Endothelial cell of umbilical vein (primary cell): ENCODE measurements around the gene FAM163A.

Experiments used
- GATA2 ChIP-seq: IDR thresholded peaks from 2 replicates; pipeline ENCODE4 v1.7.0; 2011; ENCODE audit warnings: low read depth, mild to moderate bottlenecking, moderate library complexity, mixed read lengths, low read length; ENCODE audit not compliant: insufficient read length, insufficient read depth
- POLR2A ChIP-seq: IDR thresholded peaks from 2 replicates; pipeline ENCODE4 v1.6.1; 2012; ENCODE audit warnings: low read depth, mild to moderate bottlenecking, control low read depth, low read length
- TF ChIP-seq, protein P1 (sequence below), 2 donors: IDR thresholded peaks; 1 replicate in 1 of 2; 2 replicates in 1 of 2; pipeline ENCODE4 v1.5.1; 2011; ENCODE audit warnings: low read length in 2 of 2, mild to moderate bottlenecking in 2 of 2, moderate library complexity in 2 of 2, control low read depth in 1 of 2, inconsistent platforms in 1 of 2, low read depth in 1 of 2; ENCODE audit not compliant: insufficient read depth in 1 of 2; ENCODE audit errors: extremely low read depth in 1 of 2

DNA sequence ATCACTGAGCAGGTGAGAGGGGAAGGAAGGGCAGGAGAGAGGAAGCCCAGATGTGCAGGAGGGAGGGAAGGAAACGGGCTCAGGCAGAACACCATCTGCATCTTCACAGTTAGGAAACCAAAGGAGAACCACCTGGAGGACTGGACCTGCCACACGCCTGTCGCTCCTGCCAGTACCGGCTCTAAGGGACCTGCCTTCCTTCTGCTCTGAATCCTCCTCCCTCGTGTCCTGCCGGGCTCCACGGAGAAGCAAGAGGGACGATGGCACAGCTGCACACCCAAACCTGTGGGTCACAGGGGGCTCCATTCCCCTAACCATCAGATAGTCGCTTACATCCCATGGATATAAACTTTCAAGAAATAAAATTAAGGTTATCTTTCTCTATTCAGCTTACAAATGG lies 78.4 kb downstream of the FAM163A start:
- TF ChIP-seq, protein P1, sequence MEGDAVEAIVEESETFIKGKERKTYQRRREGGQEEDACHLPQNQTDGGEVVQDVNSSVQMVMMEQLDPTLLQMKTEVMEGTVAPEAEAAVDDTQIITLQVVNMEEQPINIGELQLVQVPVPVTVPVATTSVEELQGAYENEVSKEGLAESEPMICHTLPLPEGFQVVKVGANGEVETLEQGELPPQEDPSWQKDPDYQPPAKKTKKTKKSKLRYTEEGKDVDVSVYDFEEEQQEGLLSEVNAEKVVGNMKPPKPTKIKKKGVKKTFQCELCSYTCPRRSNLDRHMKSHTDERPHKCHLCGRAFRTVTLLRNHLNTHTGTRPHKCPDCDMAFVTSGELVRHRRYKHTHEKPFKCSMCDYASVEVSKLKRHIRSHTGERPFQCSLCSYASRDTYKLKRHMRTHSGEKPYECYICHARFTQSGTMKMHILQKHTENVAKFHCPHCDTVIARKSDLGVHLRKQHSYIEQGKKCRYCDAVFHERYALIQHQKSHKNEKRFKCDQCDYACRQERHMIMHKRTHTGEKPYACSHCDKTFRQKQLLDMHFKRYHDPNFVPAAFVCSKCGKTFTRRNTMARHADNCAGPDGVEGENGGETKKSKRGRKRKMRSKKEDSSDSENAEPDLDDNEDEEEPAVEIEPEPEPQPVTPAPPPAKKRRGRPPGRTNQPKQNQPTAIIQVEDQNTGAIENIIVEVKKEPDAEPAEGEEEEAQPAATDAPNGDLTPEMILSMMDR (IDR thresholded peaks at IDR 0.05; ENCODE audit: extremely low read depth in 1 of 2, insufficient read depth in 1 of 2, low read depth in 1 of 2, low read length in 2 of 2), result no peak
- no peak for TF ChIP-seq POLR2A
- no peak for TF ChIP-seq GATA2
